CD4-positive, alpha-beta T cell treated with Interleukin-15 for 4 hours (primary cell): ENCODE measurements around the gene BCL2L12.

ENCODE experiments used
- DNase-seq: peaks from one replicate; pipeline ENCODE4 v3.0.0-alpha.2; 2020; ENCODE audit warnings: low spot score

The BCL2L12 gene

GRCh38 chr19:49642492-49643035 lies 23.2 kb upstream of the BCL2L12 start:
- DNase-seq = no peak

GRCh38 chr19:49643466-49643865 lies 22.3 kb upstream of the BCL2L12 start:
- DNase-seq = no peak

- no peak for DNase-seq
These were observed 20.1 kb upstream of the BCL2L12 start for GRCh38 chr19:49645592-49645991.

GRCh38 chr19:49645995-49646394 lies 19.7 kb upstream of the BCL2L12 start:
- no peak for DNase-seq

- DNase-seq = no peak
These were observed 19.1 kb upstream of the BCL2L12 start for GRCh38 chr19:49646586-49646985.

- no peak for DNase-seq
These were observed 14.5 kb upstream of the BCL2L12 start for GRCh38 chr19:49651029-49651819.

- no peak for DNase-seq
These were observed 13.7 kb upstream of the BCL2L12 start for GRCh38 chr19:49651820-49652550.

- no peak for DNase-seq
These were observed 12.9 kb upstream of the BCL2L12 start for GRCh38 chr19:49652551-49653465.

- no peak for DNase-seq
These were observed 12.3 kb upstream of the BCL2L12 start for GRCh38 chr19:49653466-49653806.

- DNase-seq = no peak
These were observed 11.2 kb upstream of the BCL2L12 start for GRCh38 chr19:49654581-49654980.

GRCh38 chr19:49655570-49656455 lies 9.9 kb upstream of the BCL2L12 start:
- DNase-seq = no peak

- no peak for DNase-seq
These were observed 9.2 kb upstream of the BCL2L12 start for GRCh38 chr19:49656456-49657109.

GRCh38 chr19:49657493-49658138 lies 8.1 kb upstream of the BCL2L12 start:
- no peak for DNase-seq

- DNase-seq = no peak
These were observed 7.6 kb upstream of the BCL2L12 start for GRCh38 chr19:49658139-49658517.

GRCh38 chr19:49658566-49659442 lies 6.9 kb upstream of the BCL2L12 start:
- DNase-seq = no peak

GRCh38 chr19:49660338-49660961 lies 5.3 kb upstream of the BCL2L12 start:
- DNase-seq = no peak

- DNase-seq = no peak
These were observed 3.7 kb upstream of the BCL2L12 start for GRCh38 chr19:49662011-49662410.

GRCh38 chr19:49663224-49663623 lies 2.5 kb upstream of the BCL2L12 start:
- no peak for DNase-seq
